IPS-18a (cell line): ENCODE data around the gene COL19A1.

ENCODE experiments used
- H3K27ac ChIP-seq: one replicate; pipeline ENCODE4 v1.5.1; 2013; ENCODE audit warnings: low read length
- H3K27me3 ChIP-seq: one replicate; pipeline ENCODE4 v1.6.1; 2013; ENCODE audit warnings: mild to moderate bottlenecking, low read length; ENCODE audit not compliant: control insufficient read depth, insufficient read depth
- H3K36me3 ChIP-seq: one replicate; pipeline ENCODE4 v1.6.1; 2013; ENCODE audit warnings: low read depth, low read length; ENCODE audit not compliant: control insufficient read depth
- H3K4me1 ChIP-seq: one replicate; pipeline ENCODE4 v1.6.1; 2013; ENCODE audit warnings: low read depth, low read length; ENCODE audit not compliant: control insufficient read depth
- H3K4me3 ChIP-seq: one replicate; pipeline ENCODE4 v1.5.1; 2013; ENCODE audit warnings: low read length
- H3K9ac ChIP-seq: one replicate; pipeline ENCODE4 v1.6.1; 2013; ENCODE audit warnings: mild to moderate bottlenecking, low read length, moderate library complexity
- H3K9me3 ChIP-seq: one replicate; pipeline ENCODE4 v1.6.1; 2013; ENCODE audit warnings: low read depth, low read length; ENCODE audit not compliant: control insufficient read depth

Gene COL19A1

GRCh38 chr6:70184723-70185122 is 318.4 kb downstream of the COL19A1 start:
- H3K27me3 ChIP-seq, result no peaks in the 10 kb centered on the region
- H3K4me1 ChIP-seq, result no peaks in the 10 kb centered on the region
- no peaks in the 10 kb centered on the region for H3K36me3 ChIP-seq
- H3K4me3 ChIP-seq, result no peak overlapping the region
- no peaks in the 10 kb centered on the region for H3K9me3 ChIP-seq
- H3K27ac ChIP-seq, result no peak overlapping the region
- no peak overlapping the region for H3K9ac ChIP-seq

GRCh38 chr6:70186461-70186860 is 320.1 kb downstream of the COL19A1 start:
- Histone ChIP-seq H3K36me3 (no peaks in the 10 kb centered on the region), H3K9ac (no peak overlapping the region), H3K27ac (no peak overlapping the region), H3K4me3 (no peak overlapping the region), H3K9me3 (no peaks in the 10 kb centered on the region), H3K4me1 (no peaks in the 10 kb centered on the region), H3K27me3 (no peaks in the 10 kb centered on the region)

- Histone ChIP-seq H3K4me3 (no peak overlapping the region), H3K27ac (no peak overlapping the region), H3K36me3 (no peaks in the 10 kb centered on the region)
Observed at GRCh38 chr6:70188202-70188601, 321.8 kb downstream of the COL19A1 start.

DNA sequence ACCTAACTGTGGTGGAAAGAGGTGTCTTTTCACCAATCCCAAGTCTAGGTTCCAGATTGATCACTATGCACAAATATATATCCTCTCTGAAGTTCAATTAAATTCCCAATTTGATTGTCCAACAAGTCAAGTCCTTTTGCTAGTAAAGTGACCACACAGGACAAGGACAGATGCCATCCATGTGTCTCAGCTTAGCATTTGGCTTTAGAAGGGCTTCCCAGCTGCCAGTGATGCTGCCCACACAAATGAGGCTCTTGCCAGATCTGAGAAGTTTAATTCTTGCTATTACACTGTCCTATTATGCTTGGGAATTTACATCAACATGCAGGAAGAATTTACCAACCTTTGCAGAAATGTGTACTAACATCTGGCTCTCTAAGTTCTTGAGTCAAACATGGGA is 328.1 kb downstream of the COL19A1 start:
- H3K4me3 ChIP-seq, result no peak overlapping the region
- H3K9ac ChIP-seq, result no peak overlapping the region
- no peaks in the 10 kb centered on the region for H3K4me1 ChIP-seq
- no peaks in the 10 kb centered on the region for H3K27me3 ChIP-seq
- H3K27ac ChIP-seq, result no peak overlapping the region
- no peaks in the 10 kb centered on the region for H3K9me3 ChIP-seq
- no peaks in the 10 kb centered on the region for H3K36me3 ChIP-seq

More at GRCh38 chr6:70188202-70188601, 321.8 kb downstream of the COL19A1 start:
- no peaks in the 10 kb centered on the region for H3K27me3 ChIP-seq
- no peaks in the 10 kb centered on the region for H3K9me3 ChIP-seq
- H3K4me1 ChIP-seq, result no peaks in the 10 kb centered on the region
- no peak overlapping the region for H3K9ac ChIP-seq

DNA sequence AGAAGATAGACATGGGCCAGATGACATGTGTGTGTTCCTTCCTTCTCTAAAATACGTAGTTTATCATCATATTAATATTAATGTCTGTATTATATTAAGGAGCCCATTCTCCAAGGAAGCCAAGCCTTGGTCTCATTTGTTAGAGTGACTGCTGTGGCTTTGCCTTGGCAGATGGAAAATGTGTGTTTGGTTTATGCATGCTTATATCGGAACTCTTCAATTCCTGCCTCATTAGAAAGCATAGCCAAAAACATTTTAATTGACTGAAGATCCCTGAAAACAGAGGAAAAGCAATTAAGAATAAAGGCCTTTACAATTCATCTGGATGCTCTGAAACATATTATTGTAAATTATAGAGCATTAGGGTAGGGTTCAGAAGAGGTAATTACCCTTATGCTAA is 330.2 kb downstream of the COL19A1 start:
- Histone ChIP-seq H3K9me3 (no peaks in the 10 kb centered on the region), H3K36me3 (no peaks in the 10 kb centered on the region), H3K9ac (no peak overlapping the region), H3K4me1 (no peaks in the 10 kb centered on the region), H3K27me3 (no peaks in the 10 kb centered on the region), H3K4me3 (no peak overlapping the region), H3K27ac (no peak overlapping the region)

- H3K27me3 ChIP-seq, result no peaks in the 10 kb centered on the region
- no peak overlapping the region for H3K9ac ChIP-seq
Observed at GRCh38 chr6:70198785-70199184, 332.4 kb downstream of the COL19A1 start.

DNA sequence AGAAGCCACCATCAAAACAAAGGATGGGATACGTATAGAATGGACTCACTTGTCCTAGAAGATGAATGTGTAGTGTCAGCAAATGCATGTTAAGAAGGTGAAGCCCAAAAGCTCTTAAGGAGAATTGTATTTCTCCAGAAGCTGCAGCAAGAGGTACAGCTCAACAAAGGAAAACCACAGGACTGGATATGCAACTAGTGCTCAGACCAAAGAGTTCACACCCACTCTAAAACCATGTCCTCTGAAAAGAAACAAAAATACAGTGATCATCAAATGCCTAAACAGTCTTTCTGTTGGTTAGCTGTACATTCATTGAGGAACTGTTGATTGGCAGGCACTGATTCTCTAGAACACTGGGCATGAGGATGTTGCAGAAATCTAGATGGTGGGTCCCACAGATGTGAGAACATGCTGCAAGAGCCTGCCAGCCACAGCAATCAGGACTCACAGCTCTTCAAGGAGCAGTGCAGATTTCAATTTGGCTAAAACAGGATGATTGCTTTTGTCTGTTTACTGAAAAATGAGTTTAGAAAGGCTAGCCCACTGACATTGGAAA is 342.0 kb downstream of the COL19A1 start:
- Histone ChIP-seq H3K27me3 (no peaks in the 10 kb centered on the region), H3K27ac (no peak overlapping the region), H3K4me3 (no peak overlapping the region), H3K9me3 (no peaks in the 10 kb centered on the region), H3K36me3 (no peaks in the 10 kb centered on the region), H3K4me1 (no peaks in the 10 kb centered on the region), H3K9ac (no peak overlapping the region)

More at GRCh38 chr6:70198785-70199184, 332.4 kb downstream of the COL19A1 start:
- Histone ChIP-seq H3K4me3 (no peak overlapping the region), H3K4me1 (peaks cover 5% of the 10 kb centered on the region), H3K27ac (no peak overlapping the region), H3K9me3 (no peaks in the 10 kb centered on the region), H3K36me3 (no peaks in the 10 kb centered on the region)

- Histone ChIP-seq H3K36me3 (no peaks in the 10 kb centered on the region), H3K27ac (no peak overlapping the region), H3K4me1 (no peaks in the 10 kb centered on the region), H3K27me3 (no peaks in the 10 kb centered on the region), H3K9ac (no peak overlapping the region), H3K4me3 (no peak overlapping the region), H3K9me3 (no peaks in the 10 kb centered on the region)
Observed at GRCh38 chr6:70210462-70210861, 344.1 kb downstream of the COL19A1 start.

DNA sequence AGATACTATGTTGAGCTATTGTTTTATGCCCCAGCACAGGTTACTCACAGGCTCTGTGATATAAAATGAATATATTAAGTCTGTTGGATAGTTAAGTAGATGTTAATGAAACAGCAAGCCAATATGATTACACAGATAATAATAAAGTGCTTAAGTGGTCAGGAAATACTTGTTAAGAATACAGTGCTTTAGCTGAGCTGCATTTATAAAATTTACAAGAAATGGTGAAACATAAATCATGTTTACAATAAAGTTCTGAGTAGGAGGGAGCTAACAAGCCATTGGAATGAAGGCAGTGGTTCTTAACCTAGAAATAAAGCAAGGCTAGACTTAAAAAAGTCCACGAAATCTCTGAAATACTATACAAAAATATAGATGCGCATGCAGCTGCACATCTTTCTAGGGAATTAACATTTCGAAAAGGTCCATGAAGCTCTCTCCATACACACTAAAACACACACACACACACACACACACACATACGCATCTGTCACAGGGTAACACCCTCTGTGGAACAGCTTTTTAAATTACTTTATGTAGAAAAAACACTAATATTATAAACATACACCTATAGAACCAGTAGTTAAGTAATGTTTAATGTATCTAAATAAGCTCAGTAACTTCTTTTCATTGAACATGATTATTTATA is 349.2 kb downstream of the COL19A1 start:
- Histone ChIP-seq H3K9ac (no peak overlapping the region), H3K27me3 (no peaks in the 10 kb centered on the region), H3K4me3 (no peak overlapping the region), H3K27ac (no peak overlapping the region), H3K9me3 (no peaks in the 10 kb centered on the region), H3K36me3 (no peaks in the 10 kb centered on the region), H3K4me1 (no peaks in the 10 kb centered on the region)

- H3K4me3 ChIP-seq, result no peak overlapping the region
- H3K27me3 ChIP-seq, result no peaks in the 10 kb centered on the region
- no peaks in the 10 kb centered on the region for H3K9me3 ChIP-seq
- H3K9ac ChIP-seq, result no peak overlapping the region
- H3K27ac ChIP-seq, result no peak overlapping the region
- no peaks in the 10 kb centered on the region for H3K36me3 ChIP-seq
- H3K4me1 ChIP-seq, result no peaks in the 10 kb centered on the region
Observed at GRCh38 chr6:70216767-70217166, 350.4 kb downstream of the COL19A1 start.

DNA sequence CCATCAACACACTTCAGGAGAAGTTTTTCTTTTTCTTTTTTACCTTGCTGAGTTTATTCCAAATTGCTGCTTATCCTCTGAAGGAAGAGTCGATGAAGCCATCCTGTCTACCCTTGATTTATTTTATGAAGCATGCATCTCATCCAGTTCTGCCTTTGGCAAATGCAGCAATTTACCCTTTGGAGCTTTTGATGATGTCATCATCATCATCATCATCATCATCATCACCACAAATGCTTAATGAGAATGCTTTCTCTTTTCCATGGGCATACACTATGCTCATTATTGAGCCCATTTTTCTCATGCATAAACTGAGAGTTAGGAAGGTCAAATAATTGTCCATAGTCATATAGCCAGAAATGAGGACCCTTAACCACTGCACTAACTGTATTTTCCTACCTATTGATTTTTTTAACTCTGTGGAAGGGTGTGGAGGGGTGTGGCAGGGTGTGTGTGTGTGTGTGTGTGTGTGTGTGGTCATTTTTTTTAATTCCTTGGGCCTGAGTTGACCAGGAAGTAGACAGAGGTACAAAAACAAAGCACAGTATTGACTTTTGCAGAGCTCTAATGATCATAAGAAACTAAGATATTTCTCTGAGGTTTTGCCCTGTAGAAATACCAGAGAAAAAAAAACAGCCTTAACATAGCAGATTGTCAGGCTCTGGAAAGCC is 353.7 kb downstream of the COL19A1 start:
- no peaks in the 10 kb centered on the region for H3K27me3 ChIP-seq
- no peaks in the 10 kb centered on the region for H3K9me3 ChIP-seq
- no peak overlapping the region for H3K4me3 ChIP-seq
- no peaks in the 10 kb centered on the region for H3K36me3 ChIP-seq
- H3K9ac ChIP-seq, result no peak overlapping the region
- no peak overlapping the region for H3K27ac ChIP-seq
- no peaks in the 10 kb centered on the region for H3K4me1 ChIP-seq
